Measurements from ENCODE around the gene PARP6. TPM values are rescaled to one million over a fixed set of nuclear protein-coding genes. Genes with fewer than 3 reads are reported as not detected.

Gene PARP6
- total RNA-seq, 1 donor from 2014 or later, result 93.9 TPM

DNA sequence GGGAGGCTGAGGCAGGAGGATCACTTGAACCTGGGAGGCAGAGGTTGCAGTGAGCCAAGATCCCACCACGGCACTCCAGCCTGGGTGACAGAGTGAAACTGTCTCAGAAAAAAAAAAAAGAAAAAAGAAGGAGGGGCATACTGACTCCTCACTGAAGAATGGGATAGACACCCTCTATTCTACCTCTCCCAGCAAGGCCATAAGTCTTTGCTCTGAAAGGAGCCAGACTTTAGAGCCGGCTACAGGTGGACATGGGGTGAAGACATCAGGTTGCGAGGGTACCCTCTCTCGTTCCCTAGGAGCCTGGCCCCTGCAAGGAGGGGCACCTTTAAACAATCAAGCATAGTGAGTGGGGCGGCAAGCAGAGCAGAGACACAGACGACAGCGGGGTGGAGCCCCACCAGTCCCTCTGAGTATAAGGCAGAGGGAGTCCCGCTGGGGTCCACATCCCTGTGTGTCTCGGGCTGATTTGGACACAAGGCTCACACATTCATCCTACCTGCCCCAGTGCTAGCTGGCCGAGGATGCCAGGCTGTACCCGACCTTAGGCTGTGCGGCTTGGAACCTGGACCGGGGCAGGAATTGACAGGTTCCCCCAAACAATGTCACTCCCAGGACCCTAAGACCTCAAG lies 75.8 kb downstream of the PARP6 start:
- peaks cover 22% of the 10 kb centered on the region for H3K36me3 Mint-ChIP-seq (ENCODE audit: unreplicated experiment)
- H3K4me1 Mint-ChIP-seq (ENCODE audit: unreplicated experiment), result peaks cover 12% of the 10 kb centered on the region
- no peak overlapping the region for H3K27ac Mint-ChIP-seq (ENCODE audit: unreplicated experiment)
- TF ChIP-seq, protein P1, sequence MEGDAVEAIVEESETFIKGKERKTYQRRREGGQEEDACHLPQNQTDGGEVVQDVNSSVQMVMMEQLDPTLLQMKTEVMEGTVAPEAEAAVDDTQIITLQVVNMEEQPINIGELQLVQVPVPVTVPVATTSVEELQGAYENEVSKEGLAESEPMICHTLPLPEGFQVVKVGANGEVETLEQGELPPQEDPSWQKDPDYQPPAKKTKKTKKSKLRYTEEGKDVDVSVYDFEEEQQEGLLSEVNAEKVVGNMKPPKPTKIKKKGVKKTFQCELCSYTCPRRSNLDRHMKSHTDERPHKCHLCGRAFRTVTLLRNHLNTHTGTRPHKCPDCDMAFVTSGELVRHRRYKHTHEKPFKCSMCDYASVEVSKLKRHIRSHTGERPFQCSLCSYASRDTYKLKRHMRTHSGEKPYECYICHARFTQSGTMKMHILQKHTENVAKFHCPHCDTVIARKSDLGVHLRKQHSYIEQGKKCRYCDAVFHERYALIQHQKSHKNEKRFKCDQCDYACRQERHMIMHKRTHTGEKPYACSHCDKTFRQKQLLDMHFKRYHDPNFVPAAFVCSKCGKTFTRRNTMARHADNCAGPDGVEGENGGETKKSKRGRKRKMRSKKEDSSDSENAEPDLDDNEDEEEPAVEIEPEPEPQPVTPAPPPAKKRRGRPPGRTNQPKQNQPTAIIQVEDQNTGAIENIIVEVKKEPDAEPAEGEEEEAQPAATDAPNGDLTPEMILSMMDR (IDR thresholded peaks at IDR 0.05), result no peak
- no peaks in the 10 kb centered on the region for H3K9me3 Mint-ChIP-seq (ENCODE audit: unreplicated experiment)
- DNase-seq (ENCODE audit: extremely low spot score, unreplicated experiment), result no peak
- H3K27me3 Mint-ChIP-seq (ENCODE audit: unreplicated experiment), result peaks cover 3% of the 10 kb centered on the region
- no peak overlapping the region for H3K4me3 Mint-ChIP-seq (ENCODE audit: unreplicated experiment)

DNA sequence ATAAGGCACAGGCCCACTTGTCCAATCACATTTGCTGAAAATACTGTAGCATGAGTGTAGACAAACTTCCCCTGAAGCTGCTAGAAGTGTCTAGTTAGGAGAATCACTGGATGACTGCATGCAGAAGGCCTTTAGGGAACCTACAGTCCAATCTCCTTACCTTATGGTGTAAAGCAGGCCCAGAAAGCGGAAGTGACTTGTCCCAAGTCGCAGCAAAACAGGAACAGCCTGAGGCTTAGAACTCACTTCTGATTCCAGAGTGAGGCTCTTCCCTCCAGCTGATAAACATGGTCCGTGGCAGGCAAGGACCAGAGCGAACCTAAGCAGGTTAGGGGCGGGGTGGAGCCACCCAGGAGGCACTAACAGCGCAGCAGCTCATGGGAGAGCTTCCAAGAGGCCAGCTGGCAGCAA lies 77.2 kb downstream of the PARP6 start:
- no peaks in the 10 kb centered on the region for H3K9me3 Mint-ChIP-seq (ENCODE audit: unreplicated experiment)
- TF ChIP-seq, protein P1 (IDR thresholded peaks at IDR 0.05), result no peak
- no peak overlapping the region for H3K27ac Mint-ChIP-seq (ENCODE audit: unreplicated experiment)
- DNase-seq (ENCODE audit: extremely low spot score, unreplicated experiment), result no peak
- H3K36me3 Mint-ChIP-seq (ENCODE audit: unreplicated experiment), result peaks cover 16% of the 10 kb centered on the region
- peaks cover 13% of the 10 kb centered on the region for H3K27me3 Mint-ChIP-seq (ENCODE audit: unreplicated experiment)
- no peak overlapping the region for H3K4me3 Mint-ChIP-seq (ENCODE audit: unreplicated experiment)
- peaks cover 12% of the 10 kb centered on the region for H3K4me1 Mint-ChIP-seq (ENCODE audit: unreplicated experiment)

DNA sequence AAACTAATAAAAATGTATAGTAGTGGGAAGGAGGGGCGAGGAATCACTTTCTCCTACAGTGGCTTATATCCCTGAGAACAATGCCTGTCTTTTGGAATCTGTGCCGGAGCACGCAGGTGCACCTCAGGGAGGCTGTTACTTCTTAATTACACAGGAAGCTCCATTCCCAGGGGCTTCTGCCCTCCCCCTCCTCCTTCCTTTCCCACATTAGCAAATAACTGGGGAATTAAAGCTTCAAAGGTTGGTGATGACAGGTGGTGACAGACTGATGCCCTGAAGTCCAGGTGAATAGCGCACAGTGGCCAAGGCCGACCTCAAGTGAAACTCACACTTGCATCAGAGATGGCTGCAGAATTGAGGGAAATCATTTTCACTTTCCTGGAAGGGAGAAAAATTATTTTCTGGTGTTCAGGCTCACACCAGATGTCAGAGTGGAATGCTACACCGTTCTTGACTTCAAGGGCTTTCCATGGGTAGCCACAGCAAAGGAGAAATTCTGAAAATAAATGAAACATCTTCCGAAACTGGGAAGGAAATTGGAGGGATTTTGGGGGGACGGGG lies 78.4 kb downstream of the PARP6 start:
- H3K27me3 Mint-ChIP-seq (ENCODE audit: unreplicated experiment), result peaks cover 20% of the 10 kb centered on the region
- DNase-seq (ENCODE audit: extremely low spot score, unreplicated experiment), result no peak
- H3K9me3 Mint-ChIP-seq (ENCODE audit: unreplicated experiment), result no peaks in the 10 kb centered on the region
- peaks cover 8% of the 10 kb centered on the region for H3K36me3 Mint-ChIP-seq (ENCODE audit: unreplicated experiment)
- H3K27ac Mint-ChIP-seq (ENCODE audit: unreplicated experiment), result no peak overlapping the region
- peaks cover 11% of the 10 kb centered on the region for H3K4me1 Mint-ChIP-seq (ENCODE audit: unreplicated experiment)
- TF ChIP-seq, protein P1 (IDR thresholded peaks at IDR 0.05), result no peak
- no peak overlapping the region for H3K4me3 Mint-ChIP-seq (ENCODE audit: unreplicated experiment)

DNA sequence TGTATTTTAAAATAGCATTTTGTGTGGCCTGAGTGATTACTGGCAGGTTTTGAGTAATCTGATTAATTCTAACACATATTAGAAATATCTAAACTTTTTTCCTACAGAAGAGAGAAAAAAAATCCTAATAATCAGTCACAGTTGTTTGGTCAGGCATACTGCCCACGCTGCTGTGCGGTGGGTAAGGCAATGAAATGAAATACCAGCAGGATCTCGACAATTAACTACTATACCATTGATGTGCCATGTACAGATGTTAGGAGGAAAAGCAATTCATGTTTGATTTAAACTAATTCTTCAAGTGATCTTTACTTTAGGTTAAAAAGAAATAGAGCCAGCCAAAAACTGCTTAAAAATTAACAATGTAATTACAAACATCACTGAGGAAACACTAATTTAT lies 79.9 kb downstream of the PARP6 start:
- TF ChIP-seq, protein P1 (IDR thresholded peaks at IDR 0.05), result no peak
- DNase-seq (ENCODE audit: extremely low spot score, unreplicated experiment), result no peak
- no peaks in the 10 kb centered on the region for H3K9me3 Mint-ChIP-seq (ENCODE audit: unreplicated experiment)
- peaks cover 6% of the 10 kb centered on the region for H3K4me1 Mint-ChIP-seq (ENCODE audit: unreplicated experiment)
- H3K4me3 Mint-ChIP-seq (ENCODE audit: unreplicated experiment), result no peak overlapping the region
- peaks cover 1% of the 10 kb centered on the region for H3K36me3 Mint-ChIP-seq (ENCODE audit: unreplicated experiment)
- no peak overlapping the region for H3K27ac Mint-ChIP-seq (ENCODE audit: unreplicated experiment)
- H3K27me3 Mint-ChIP-seq (ENCODE audit: unreplicated experiment), result peaks cover 28% of the 10 kb centered on the region

Other genes starting within 250 kb of the PARP6 start
- 39.6 and 46.3 TPM in 2 replicates for gene MYO9A, start 154.4 kb downstream of the PARP6 start, total RNA-seq
- 4.0 and 4.6 TPM in 2 replicates for gene SENP8, start 154.2 kb downstream of the PARP6 start, total RNA-seq
- gene GRAMD2A, start 74.8 kb downstream of the PARP6 start, total RNA-seq, result 0.47 TPM in 1 of 2 replicates, not detected in the other
- gene PKM, start 41.4 kb downstream of the PARP6 start, total RNA-seq, result 602 and 617 TPM in 2 replicates
- 0.65 and 0.86 TPM in 2 replicates for gene CELF6, start 47.6 kb upstream of the PARP6 start, total RNA-seq
- gene HEXA, start 103.5 kb upstream of the PARP6 start, total RNA-seq, result 280 TPM in 2 replicates
- not detected in 2 replicates for gene TMEM202, start 125.8 kb upstream of the PARP6 start, total RNA-seq
- gene ARIH1, start 201.8 kb upstream of the PARP6 start, total RNA-seq, result 166 and 172 TPM in 2 replicates

Data from osteocyte (in vitro differentiated cells).